ENCODE results near the gene NUDT16L1.

DNA sequence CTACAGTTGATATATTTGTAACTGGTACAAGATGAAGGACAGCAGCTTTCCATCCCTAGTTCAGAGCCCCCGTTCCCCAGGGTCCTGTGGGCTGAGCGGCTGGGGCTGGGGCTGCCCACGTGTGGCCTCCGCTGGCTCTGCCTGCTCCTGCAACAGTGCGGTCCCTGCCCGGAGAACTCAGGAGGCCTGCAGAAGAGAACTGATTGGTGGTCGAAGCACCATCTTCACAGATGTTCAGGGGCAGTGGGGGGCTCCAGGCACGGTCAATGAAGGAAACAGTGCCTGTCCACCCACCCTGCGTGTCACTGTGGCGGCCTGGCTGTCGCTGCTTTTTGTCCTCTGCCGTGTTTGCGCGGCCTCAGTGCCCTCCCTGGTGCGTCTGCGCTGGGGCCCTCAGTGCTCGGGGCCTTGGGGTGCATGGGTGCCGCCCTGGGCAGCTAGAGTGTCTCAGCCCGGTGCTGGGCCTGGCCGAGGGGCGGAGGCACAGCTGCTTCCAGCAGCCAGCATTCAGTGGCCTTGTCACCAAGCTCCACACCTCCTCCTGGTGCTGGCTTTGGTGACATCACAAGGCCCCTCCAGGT lies 4.2 kb upstream of the NUDT16L1 start:
- TF ChIP-seq EZH2 (IDR thresholded peaks at IDR 0.05) (no peak), POLR2AphosphoS5 (IDR thresholded peaks at IDR 0.05; ENCODE audit: borderline replicate concordance, low read depth, low read length) (no peak), FOXP2 (optimal IDR thresholded peaks at IDR 0.05; ENCODE audit: control extremely low read depth, extremely low read length, insufficient read depth) (no peak)
